MG63 (cell line): ENCODE measurements around the gene SUOX. TPM values are rescaled to one million over a fixed set of nuclear protein-coding genes. Genes with fewer than 3 reads are reported as not detected.
"Not testable (repeated sequence)": the region's sequence is repeated elsewhere in the genome, so short reads cannot be mapped to it uniquely, and the experiment has no call there.

Experiments used
- DNase-seq: peaks from one replicate; pipeline ENCODE4 v3.0.0-alpha.2; 2020
- H3K27me3 ChIP-seq: fragments of 250-450 bp; sonication (Bioruptor Pico); 2 replicates; pipeline ENCODE4 v1.5.1; 2020; ENCODE audit warnings: mild to moderate bottlenecking, moderate library complexity
- H3K36me3 ChIP-seq: fragments of 250-450 bp; sonication (Bioruptor Pico); 2 replicates; pipeline ENCODE4 v1.5.1; 2020; ENCODE audit warnings: mild to moderate bottlenecking, moderate library complexity
- H3K4me3 ChIP-seq: fragments of 250-450 bp; sonication (Bioruptor Pico); 2 replicates; pipeline ENCODE4 v1.5.1; 2020; ENCODE audit warnings: mild to moderate bottlenecking, moderate library complexity
- H3K9me3 ChIP-seq: fragments of 250-450 bp; sonication (Bioruptor Pico); 2 replicates; pipeline ENCODE4 v1.5.1; 2020; ENCODE audit warnings: mild to moderate bottlenecking, moderate library complexity
- total RNA-seq: library from RNA; depleted of rRNA; stranded (reverse); fragments of >200 nt; shearing (Covaris generic); gene quantifications from 2 replicates; pipeline ENCODE4 v1.2.3, GENCODE V29; 2014; ENCODE audit warnings: low replicate concordance; rRNA removed

The SUOX gene
- total RNA-seq, 1 experiment from 2014 or later = 9.7 TPM

GRCh38 chr12:56034586-56035332 lies 37.7 kb downstream of the SUOX start:
- no peaks in the 10 kb centered on the region for H3K36me3 ChIP-seq
- DNase-seq = no peak
- no peaks in the 10 kb centered on the region for H3K27me3 ChIP-seq
- no peak overlapping the region for H3K4me3 ChIP-seq
- H3K9me3 ChIP-seq = no peaks in the 10 kb centered on the region

GRCh38 chr12:56037161-56037560 lies 40.1 kb downstream of the SUOX start:
- no peak for DNase-seq
- H3K36me3 ChIP-seq = peaks cover 2% of the 10 kb centered on the region
- no peaks in the 10 kb centered on the region for H3K27me3 ChIP-seq
- no peak overlapping the region for H3K4me3 ChIP-seq
- H3K9me3 ChIP-seq = no peaks in the 10 kb centered on the region

GRCh38 chr12:56038022-56038655 lies 41.1 kb downstream of the SUOX start:
- Histone ChIP-seq H3K9me3 (no peaks in the 10 kb centered on the region), H3K4me3 (no peak overlapping the region), H3K27me3 (no peaks in the 10 kb centered on the region), H3K36me3 (peaks cover 11% of the 10 kb centered on the region)
- DNase-seq = no peak

GRCh38 chr12:56040151-56040550 lies 43.1 kb downstream of the SUOX start:
- DNase-seq = no peak
- no peaks in the 10 kb centered on the region for H3K27me3 ChIP-seq
- peaks cover 32% of the 10 kb centered on the region for H3K36me3 ChIP-seq
- H3K4me3 ChIP-seq = no peak overlapping the region
- no peaks in the 10 kb centered on the region for H3K9me3 ChIP-seq

GRCh38 chr12:56040963-56041551 lies 44.0 kb downstream of the SUOX start:
- Histone ChIP-seq H3K27me3 (no peaks in the 10 kb centered on the region), H3K36me3 (peaks cover 40% of the 10 kb centered on the region)

GRCh38 chr12:56041552-56042429 lies 44.7 kb downstream of the SUOX start, which contains the start of gene RPS26:
Gene RPS26 (plus strand): TSS chr12:56041918. CDS start chr12:56042167, 249 bp downstream.
- H3K4me3 ChIP-seq = peak within 1 kb of the TSS; percentile 93

More at GRCh38 chr12:56040963-56041551, 44.0 kb downstream of the SUOX start:
- Histone ChIP-seq H3K4me3 (peak overlapping the region; percentile 93), H3K9me3 (no peaks in the 10 kb centered on the region)
- DNase-seq = no peak

GRCh38 chr12:56042430-56042813 lies 45.3 kb downstream of the SUOX start:
- DNase-seq, H3K9me3 ChIP-seq, H3K27me3 ChIP-seq: not testable (repeated sequence)
- Histone ChIP-seq H3K4me3 (peak overlapping the region; percentile 93), H3K36me3 (peaks cover 40% of the 10 kb centered on the region)

More at GRCh38 chr12:56041552-56042429, 44.7 kb downstream of the SUOX start, which contains the start of gene RPS26:
- Histone ChIP-seq H3K36me3 (peaks cover 40% of the 10 kb centered on the region), H3K27me3 (no peaks in the 10 kb centered on the region), H3K9me3 (no peaks in the 10 kb centered on the region)
- DNase-seq = peak; percentile 98

GRCh38 chr12:56042843-56043242 lies 45.8 kb downstream of the SUOX start:
- H3K36me3 ChIP-seq = peaks cover 40% of the 10 kb centered on the region
- no peaks in the 10 kb centered on the region for H3K27me3 ChIP-seq
- no peaks in the 10 kb centered on the region for H3K9me3 ChIP-seq
- H3K4me3 ChIP-seq = peak overlapping the region; percentile 93
- DNase-seq = no peak

- Histone ChIP-seq H3K36me3 (peaks cover 40% of the 10 kb centered on the region), H3K27me3 (no peaks in the 10 kb centered on the region), H3K9me3 (no peaks in the 10 kb centered on the region), H3K4me3 (no peak overlapping the region)
- no peak for DNase-seq
Measured at GRCh38 chr12:56046027-56046780, 49.1 kb downstream of the SUOX start.

- no peak overlapping the region for H3K4me3 ChIP-seq
- no peaks in the 10 kb centered on the region for H3K27me3 ChIP-seq
- no peaks in the 10 kb centered on the region for H3K36me3 ChIP-seq
- no peaks in the 10 kb centered on the region for H3K9me3 ChIP-seq
- no peak for DNase-seq
Measured at GRCh38 chr12:56053407-56053893, 56.4 kb downstream of the SUOX start.

Other genes starting within 250 kb of the SUOX start
- gene SARNP, start 179.6 kb upstream of the SUOX start, total RNA-seq = 142 and 228 TPM in 2 replicates
- 8.0 and 12.0 TPM in 2 replicates for gene ORMDL2, start 179.2 kb upstream of the SUOX start, total RNA-seq
- gene DNAJC14, start 167.7 kb upstream of the SUOX start, total RNA-seq = 46.6 and 49.9 TPM in 2 replicates
- gene MMP19, start 154.3 kb upstream of the SUOX start, total RNA-seq = not detected in 2 replicates
- gene PYM1, start 69.4 kb upstream of the SUOX start, total RNA-seq = 34.6 and 42.6 TPM in 2 replicates
- 2.6 and 2.9 TPM in 2 replicates for gene DGKA, start 66.1 kb upstream of the SUOX start, total RNA-seq
- 2.0 TPM in 1 of 2 replicates, not detected in the other for gene PMEL, start 31.2 kb upstream of the SUOX start, total RNA-seq
- gene CDK2, start 30.4 kb upstream of the SUOX start, total RNA-seq = 40.9 and 41.8 TPM in 2 replicates
- gene RAB5B, start 23.2 kb upstream of the SUOX start, total RNA-seq = 16.5 and 18.6 TPM in 2 replicates
- 0.30 and 0.54 TPM in 2 replicates for gene IKZF4, start 23.8 kb downstream of the SUOX start, total RNA-seq
- gene RPS26, start 44.6 kb downstream of the SUOX start, total RNA-seq = 313 and 847 TPM in 2 replicates
- 0.56 TPM in 1 of 2 replicates, not detected in the other for gene ERBB3, start 82.9 kb downstream of the SUOX start, total RNA-seq
- gene PA2G4, start 107.3 kb downstream of the SUOX start, total RNA-seq = 329 and 467 TPM in 2 replicates
- 1,876 and 4,191 TPM in 2 replicates for gene RPL41, start 119.4 kb downstream of the SUOX start, total RNA-seq
- gene ZC3H10, start 121.0 kb downstream of the SUOX start, total RNA-seq = 3.5 and 5.3 TPM in 2 replicates
- gene ESYT1, start 131.0 kb downstream of the SUOX start, total RNA-seq = 84.9 and 145 TPM in 2 replicates
- gene MYL6B, start 155.3 kb downstream of the SUOX start, total RNA-seq = 65.7 and 123 TPM in 2 replicates
- gene MYL6, start 161.1 kb downstream of the SUOX start, total RNA-seq = 1,658 and 1,845 TPM in 2 replicates
- gene SMARCC2, start 192.2 kb downstream of the SUOX start, total RNA-seq = 10.6 and 14.8 TPM in 2 replicates
- gene RNF41, start 224.6 kb downstream of the SUOX start, total RNA-seq = 51.6 and 107 TPM in 2 replicates
- 61.0 and 115 TPM in 2 replicates for gene NABP2, start 227.1 kb downstream of the SUOX start, total RNA-seq
- not detected in 2 replicates for gene SLC39A5, start 232.8 kb downstream of the SUOX start, total RNA-seq